CD4-positive, alpha-beta T cell treated with Interleukin-17A for 1 hour (primary cell): ENCODE measurements around the gene SRXN1.

Source experiments
- DNase-seq: peaks from one replicate; pipeline ENCODE4 v3.0.0-alpha.2; 2020

Gene SRXN1

DNA sequence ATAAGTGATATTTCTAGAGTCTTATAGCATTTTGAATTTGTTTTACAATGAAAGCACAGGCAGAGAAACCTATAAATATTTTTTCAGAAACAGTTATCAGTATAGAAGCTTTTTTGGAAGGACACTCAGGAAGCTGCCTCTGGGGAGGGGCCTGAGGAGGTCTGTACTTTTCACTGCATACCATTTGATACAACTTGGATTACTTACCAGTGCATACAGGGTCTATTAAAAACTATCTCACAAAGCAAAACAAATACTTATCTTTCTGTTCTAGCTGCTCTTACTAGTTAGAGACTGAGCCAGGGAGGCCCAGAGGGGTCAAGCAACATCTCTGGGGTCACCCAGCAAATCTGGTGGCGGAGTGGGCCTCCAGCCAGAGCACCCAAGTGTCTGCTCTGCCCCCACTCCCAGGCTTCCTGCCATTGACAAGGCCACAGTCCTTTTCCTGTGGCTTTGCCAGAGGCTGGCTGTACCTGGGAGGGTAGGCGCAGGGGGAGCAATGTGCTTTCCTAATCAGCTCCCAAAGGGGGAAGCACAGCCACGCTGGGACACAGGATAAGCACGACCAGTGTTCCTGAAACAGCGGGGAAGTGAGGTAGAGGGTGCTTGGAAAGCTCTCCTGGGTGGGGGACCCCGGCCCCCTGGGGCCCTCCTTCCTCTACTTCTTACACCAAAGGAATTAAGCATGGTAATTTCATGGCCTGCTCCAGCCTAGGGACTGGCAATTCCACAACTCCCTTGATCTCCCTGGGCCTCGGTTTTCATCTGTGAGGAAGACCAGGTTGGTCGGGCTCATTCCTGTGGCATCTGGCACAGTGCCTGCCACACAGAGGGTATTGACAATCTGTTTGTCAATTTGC lies 50.7 kb downstream of the SRXN1 start:
- no peak for DNase-seq

DNA sequence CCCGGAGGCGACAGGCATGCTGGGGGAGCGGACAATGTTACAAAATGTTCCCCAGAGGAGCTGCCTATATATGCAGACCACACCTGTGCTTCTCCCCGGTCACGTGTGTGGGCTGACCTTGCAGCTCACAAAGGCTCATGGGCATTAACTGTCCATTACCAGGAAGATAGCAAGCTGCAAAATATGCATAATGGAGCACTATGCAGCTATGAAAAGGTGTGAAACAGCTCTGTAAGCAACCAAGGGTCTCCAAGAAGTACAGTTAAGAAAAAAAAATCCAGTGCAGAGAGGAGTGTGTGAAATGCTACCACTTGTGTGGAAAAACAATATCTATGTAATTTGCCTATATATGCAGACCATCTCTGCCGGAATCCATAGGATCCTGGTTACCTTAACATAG lies 52.3 kb downstream of the SRXN1 start:
- DNase-seq: no peak

DNA sequence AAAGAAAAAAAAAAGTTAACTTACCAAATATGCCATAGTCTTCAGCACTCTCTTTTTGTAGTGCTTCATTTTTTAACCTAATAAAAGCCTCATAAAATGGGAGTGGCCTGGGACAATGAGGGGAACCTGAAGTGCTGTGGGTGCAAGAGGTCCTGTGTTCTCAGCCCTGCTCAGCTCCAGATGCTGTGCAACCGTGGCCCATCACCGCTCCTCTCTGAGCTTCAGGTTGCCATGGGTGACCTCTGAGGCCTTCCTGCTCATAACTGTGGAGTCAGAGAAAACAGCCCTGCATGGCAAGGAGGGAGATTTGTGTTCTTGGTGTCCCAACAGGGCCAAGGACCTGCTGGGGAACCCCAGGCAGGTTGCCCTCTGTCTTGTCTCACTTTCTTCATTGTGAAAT lies 52.9 kb downstream of the SRXN1 start:
- no peak for DNase-seq

DNA sequence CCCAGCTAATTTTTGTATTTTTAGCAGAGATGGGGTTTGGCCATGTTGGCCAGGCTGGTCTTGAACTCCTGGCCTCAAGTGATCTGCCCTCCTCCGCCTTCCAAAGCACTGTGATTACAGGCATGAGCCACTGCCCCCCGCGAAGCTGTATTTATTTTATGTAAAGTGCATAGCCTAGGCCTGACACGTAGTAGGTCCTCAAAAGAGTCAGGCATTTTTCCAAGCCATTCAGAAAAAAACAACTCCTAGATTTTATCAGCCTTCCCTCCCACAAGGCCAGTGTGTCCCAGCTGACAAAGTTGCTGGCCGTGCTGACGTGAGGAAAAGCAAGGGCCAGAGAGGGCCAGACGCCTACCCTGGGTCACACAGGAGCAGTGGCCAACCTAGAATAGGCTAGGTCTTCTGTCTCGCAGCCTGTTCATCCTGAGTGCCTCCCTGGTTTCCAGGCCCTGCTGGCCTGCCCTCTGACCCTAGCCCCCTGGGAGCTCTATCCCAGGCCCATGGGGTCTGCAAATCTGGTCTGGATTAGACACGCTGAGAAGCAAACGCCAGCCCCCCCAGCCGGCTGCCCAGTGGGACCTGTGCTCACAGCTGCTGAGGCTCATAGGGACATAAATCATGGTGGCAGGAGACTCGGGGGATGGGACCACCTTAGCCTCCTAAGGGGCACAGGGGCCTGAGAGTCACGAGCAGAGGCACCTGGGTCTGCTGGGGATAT lies 54.7 kb downstream of the SRXN1 start:
- DNase-seq: no peak

- no peak for DNase-seq
These were observed 55.4 kb downstream of the SRXN1 start for GRCh38 chr20:597560-597959.
